IPS DF 4.7 (cell line): ENCODE measurements around the gene GLI2.

Source experiments
- DNase-seq: peaks from one replicate; pipeline ENCODE4 v3.0.0-alpha.2; 2013; ENCODE audit warnings: low spot score; ENCODE audit errors: extremely low read depth

GLI2 gene

DNA sequence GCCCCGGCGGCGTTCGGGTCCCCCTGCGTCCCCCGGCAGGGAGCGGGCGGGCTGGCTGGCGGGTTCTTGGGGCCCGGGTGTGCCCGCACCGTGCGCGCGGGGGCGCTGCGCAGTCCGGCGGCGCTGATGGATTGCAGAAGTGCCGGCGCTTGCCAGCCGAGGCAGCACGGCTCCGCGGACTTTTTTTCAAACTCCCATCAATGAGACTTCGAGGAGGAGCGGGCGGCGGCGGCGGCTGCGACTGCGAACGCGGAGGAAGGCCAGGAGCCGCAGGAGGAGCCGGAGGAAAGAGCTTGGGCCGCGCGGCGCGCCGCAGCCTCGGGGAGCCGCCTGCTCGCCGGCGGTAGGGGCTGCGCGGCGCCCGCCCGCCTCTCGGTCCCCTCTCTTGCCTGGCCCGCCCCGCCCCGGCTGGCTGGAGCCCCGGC lies at the start of gene GLI2:
Gene GLI2 (plus strand): TSS at position 123 of the 425 bp plus-strand sequence. CDS start 61,453 bp downstream, outside the sequence.
- DNase-seq: no peak

- no peak for DNase-seq
Measured at GRCh38 chr2:120685974-120686297, 49.7 kb upstream of the GLI2 start.

- no peak for DNase-seq
Measured at GRCh38 chr2:120686511-120687168, 49.0 kb upstream of the GLI2 start.

DNA sequence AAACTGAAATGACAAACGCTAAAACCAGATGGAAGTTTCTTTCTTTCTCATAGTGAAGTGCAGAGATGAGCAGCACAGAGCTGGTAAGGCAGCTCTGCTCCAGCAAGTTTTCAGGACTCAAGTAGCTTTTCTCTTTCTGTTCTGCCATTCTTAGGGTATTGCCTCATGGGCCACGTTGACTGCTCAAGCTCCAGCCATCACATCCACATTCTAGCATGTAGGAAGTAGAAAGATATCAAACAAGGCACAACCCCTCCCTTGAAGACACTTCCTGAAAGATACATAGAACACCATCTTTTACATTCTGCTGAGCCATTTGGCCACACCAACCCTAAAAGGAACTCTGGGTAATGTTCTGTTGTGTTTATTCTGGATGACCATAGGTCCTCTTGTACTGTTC lies 48.5 kb upstream of the GLI2 start:
- DNase-seq: no peak

DNA sequence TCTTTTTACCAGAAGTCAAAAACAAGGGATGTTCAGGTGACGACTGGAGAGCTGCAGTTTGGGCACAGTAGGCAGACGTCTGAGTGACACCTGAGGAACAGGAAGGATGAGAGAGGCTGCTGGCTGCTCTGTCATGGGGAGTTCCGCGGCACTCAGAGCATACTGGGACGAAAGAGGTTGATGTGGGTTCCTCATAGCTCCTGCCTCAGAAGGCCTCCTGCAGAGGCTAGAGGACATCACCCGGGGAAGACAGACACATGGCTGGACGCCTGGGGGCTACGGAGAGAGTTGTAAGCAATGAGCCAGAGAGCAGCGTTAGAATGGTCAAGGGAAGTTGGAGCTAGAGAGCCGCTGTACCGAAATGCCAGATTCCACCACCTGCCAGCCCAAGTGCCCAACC lies 45.1 kb upstream of the GLI2 start:
- no peak for DNase-seq

GRCh38 chr2:120691410-120691809 lies 44.3 kb upstream of the GLI2 start:
- no peak for DNase-seq

DNA sequence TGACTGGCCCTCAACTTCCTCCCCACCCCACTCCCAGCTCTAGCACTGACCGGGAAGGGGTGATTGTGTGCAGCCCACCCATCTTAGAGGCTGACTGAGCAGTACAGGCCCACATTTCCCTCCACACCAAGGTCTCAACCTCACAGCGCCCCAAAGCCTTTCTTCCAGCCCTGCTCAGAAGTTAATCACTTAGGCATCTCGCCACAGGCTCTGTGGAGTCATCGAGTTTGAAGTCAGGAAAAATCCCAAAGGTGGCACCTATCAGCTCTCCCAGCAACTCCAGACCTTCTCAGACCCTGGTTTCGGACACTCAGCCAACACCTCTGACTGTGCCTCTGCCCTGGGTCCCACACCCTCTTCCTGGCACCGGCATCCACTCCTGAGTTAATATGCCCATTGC lies 43.0 kb upstream of the GLI2 start:
- no peak for DNase-seq

GRCh38 chr2:120693121-120693520 lies 42.5 kb upstream of the GLI2 start:
- DNase-seq: no peak

GRCh38 chr2:120694034-120694433 lies 41.6 kb upstream of the GLI2 start:
- DNase-seq: no peak

- no peak for DNase-seq
Measured at GRCh38 chr2:120697471-120697870, 38.2 kb upstream of the GLI2 start.

DNA sequence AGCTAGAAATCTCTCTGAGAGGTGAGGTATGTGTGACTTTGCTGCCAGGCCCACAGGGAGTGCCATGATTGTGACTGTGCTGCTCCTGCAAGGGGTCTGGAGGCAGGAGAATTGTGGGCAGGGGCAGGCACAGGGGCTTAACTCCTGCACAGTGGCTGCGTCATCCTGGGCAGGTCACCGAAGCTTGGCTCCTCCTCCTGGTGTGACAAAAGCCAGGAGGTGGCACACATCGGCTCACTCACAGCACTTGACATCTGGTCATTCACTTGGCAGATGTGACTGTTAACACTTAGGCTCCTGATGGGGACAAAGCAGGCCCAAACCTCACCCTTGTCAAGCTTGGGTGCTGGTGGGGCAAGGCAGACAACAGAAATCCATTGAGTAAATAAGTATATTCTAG lies 36.4 kb upstream of the GLI2 start:
- no peak for DNase-seq

DNA sequence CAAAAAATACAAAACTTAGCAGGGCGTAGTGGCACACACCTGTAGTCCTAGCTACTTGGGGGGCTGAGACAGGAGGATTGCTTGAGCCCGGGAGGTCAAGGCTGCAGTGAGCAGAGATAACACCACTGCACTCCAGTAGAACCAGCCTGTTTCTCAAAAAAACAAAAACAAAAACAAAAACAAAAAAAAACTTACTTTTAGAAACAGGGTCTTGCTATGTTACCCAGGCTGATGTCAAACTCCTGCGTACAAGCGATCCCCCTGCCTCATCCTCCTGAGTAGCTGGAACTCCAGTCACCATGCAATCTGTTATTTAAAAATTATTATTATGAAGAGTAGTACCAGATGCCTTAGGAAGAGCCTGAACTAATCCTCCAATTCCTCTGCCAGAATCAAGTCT lies 35.0 kb upstream of the GLI2 start:
- DNase-seq: no peak

DNA sequence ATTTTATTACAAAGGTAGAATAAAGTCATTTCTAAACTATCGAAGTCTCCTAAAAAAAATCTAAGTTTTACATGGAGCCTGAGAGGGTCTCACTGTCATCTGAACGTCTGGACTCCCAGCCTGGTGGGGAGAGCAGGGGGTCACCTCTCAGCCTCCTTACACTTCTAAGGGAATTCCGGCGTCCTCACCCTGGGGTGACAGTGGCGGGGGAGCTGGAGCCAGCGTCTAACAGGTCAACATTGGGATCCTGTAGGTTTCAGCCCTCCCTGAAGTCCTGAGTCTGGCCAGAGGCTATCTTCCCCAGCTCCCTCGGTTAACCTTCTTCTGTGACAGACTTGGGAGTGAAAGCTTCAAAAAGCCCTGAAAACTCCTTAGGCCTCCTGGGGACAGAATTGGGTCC lies 34.6 kb upstream of the GLI2 start:
- no peak for DNase-seq

DNA sequence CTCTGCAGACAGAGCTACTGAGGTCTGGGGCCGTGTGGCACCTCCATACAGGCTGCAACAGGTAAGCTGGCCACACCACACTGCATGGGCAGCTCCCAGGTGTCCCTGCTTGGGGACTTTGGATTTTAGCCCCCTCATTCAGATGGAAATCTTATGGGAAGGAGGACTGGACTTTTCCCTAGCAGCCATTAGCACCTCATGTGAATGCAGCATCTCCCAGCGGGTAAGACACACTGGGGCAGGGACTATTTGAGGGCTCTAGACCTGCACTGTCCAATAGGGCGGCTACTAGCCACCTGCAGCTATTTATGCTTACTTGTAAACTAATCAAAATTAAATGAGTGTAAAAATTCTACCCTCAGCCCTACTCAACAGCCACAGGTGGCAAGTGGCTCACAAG lies 34.2 kb upstream of the GLI2 start:
- DNase-seq: no peak

- DNase-seq: no peak
Measured at GRCh38 chr2:120702061-120702460, 33.6 kb upstream of the GLI2 start.

DNA sequence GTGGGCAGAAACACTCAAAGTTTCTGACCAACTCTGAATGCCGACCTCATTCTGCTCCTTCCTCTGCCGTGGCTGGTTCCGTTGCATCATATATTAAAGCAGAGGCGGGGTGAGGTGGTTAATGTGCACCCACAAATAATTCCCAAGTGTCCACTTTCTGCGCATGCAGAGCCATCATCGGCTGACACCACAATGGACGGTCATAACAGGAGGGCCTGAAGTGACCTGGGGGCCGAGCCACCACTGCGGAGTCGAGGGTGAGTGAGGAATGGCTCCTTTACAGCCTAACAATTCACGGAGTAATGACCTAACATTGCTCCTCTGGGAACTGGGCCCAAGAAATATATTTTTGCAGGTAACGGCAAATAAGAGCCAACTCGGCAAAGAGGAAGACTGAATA lies 32.9 kb upstream of the GLI2 start:
- no peak for DNase-seq

- no peak for DNase-seq
Measured at GRCh38 chr2:120703330-120703994, 32.2 kb upstream of the GLI2 start.

- no peak for DNase-seq
Measured at GRCh38 chr2:120704696-120705095, 31.0 kb upstream of the GLI2 start.

GRCh38 chr2:120707816-120708215 lies 27.9 kb upstream of the GLI2 start:
- DNase-seq: no peak

DNA sequence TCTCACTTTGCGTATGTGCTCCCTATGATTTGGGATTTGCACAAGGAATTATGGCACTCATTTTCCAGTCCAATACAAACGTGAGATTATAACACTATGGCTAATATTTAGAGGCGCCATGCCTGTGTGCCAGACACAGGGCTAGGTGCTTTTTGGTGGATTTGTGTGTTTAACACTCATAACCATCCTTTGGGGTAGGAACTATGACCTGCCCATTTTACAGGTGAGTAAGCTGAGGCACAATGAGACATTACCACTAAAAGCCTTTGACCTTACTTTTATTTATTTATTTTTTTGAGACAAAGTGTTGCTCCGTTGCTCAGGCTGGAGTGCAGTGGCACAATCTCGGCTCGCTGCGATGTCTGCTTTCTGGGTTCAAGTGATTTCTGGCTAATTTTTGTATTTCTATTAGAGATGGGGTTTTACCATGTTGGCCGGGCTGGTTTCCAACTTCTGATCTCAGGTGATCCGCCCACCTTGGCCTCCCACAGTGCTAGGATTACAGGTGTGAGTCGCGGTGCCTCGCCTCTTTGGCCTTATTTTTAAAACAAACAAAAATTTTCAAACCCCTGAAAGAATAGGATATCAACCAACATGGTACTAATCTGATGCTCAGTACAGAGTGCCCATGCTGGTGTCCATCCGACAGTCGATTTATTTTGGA lies 26.6 kb upstream of the GLI2 start:
- DNase-seq: no peak

DNA sequence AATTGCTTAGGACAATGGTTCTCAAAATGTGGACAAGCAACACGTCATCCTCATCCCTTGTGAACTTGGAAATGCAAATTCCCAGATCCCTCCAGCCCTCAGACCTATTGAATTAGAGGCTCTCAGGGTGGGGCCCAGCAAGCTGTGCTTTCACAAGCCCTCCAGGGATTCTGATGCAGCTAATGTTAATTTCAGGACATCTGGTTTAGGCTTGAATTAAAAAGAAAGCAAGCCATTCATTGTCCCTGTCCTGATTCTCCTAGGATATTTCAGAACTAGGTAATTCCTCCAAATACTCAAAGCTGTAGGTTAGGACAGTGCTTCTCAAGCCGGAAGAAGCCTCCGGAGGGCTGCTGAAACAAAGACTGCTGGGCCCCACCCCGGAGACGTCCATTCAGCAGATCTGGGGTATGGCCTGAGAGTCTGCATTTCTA lies 26.0 kb upstream of the GLI2 start:
- no peak for DNase-seq

DNA sequence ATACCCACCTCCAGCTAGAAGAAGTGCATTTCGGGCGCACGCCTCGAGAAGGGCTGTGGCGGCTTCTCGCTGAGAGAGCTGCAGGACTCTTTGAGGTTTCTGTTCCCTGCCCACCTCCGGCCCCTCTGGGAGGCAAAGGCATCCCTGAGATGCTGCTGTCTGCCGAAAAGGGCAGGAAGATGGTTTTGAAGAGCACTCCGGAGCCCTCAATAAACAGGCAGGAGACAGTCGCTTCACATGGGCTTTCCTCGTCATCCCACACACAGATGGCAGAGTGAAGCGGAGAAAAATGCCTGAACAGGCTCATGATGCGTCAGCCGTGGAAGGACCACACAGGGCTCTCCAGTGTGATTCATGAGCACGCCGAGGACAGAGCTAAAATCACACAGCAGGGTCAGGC lies 25.4 kb upstream of the GLI2 start:
- no peak for DNase-seq

GRCh38 chr2:120711694-120712093 lies 24.0 kb upstream of the GLI2 start:
- no peak for DNase-seq
